HUES64 (cell line): ENCODE results near the gene FCHSD1. TPM values are rescaled to one million over a fixed set of nuclear protein-coding genes. Genes with fewer than 3 reads are reported as not detected.

Experiments
- H3K27ac ChIP-seq: 2 replicates; pipeline ENCODE4 v1.7.0; 2013; ENCODE audit warnings: low read depth, low read length, inconsistent platforms
- H3K27me3 ChIP-seq: 2 replicates; pipeline ENCODE4 v1.6.1; 2013; ENCODE audit warnings: mild to moderate bottlenecking, low read length; ENCODE audit not compliant: insufficient read depth
- H3K36me3 ChIP-seq: 2 replicates; pipeline ENCODE4 v1.6.1; 2013; ENCODE audit warnings: mild to moderate bottlenecking, low read length; ENCODE audit not compliant: insufficient read depth
- H3K4me1 ChIP-seq: 2 replicates; pipeline ENCODE4 v1.6.1; 2013; ENCODE audit warnings: mild to moderate bottlenecking, low read length, moderate library complexity; ENCODE audit not compliant: insufficient read depth
- H3K4me3 ChIP-seq: 2 replicates; pipeline ENCODE4 v1.5.1; 2013; ENCODE audit warnings: mild to moderate bottlenecking, low read length, moderate library complexity
- H3K9ac ChIP-seq: 2 replicates; pipeline ENCODE4 v1.6.1; 2013; ENCODE audit warnings: mild to moderate bottlenecking, low read depth, low read length
- H3K9me3 ChIP-seq: 2 replicates; pipeline ENCODE4 v1.6.1; 2013; ENCODE audit warnings: low read depth, low read length; ENCODE audit not compliant: insufficient read depth
- WGBS: fragments of 150-250, 120-280 bp; methylation state at CpG from one replicate; pipeline ENCODE4 v1.1.7; 2013; ENCODE audit warnings: missing lambda C conversion rate; 5-methylcytosine and 5-hydroxymethylcytosine counted together
- polyA plus RNA-seq, 2 experiments: library from polyadenylated mRNA; stranded (reverse); fragments of 50-300 nt; gene quantifications; one replicate each; pipeline ENCODE4 v1.2.3, GENCODE V29; 2013

Gene FCHSD1
- 11.5 TPM for polyA plus RNA-seq (2013, experiment 1 of 2)
- 12.6 TPM for polyA plus RNA-seq (2013, experiment 2 of 2)

- Histone ChIP-seq H3K4me1 (peaks cover 6% of the 10 kb centered on the region; the same call in 1 of the 2 replicates), H3K36me3 (peaks cover 39% of the 10 kb centered on the region), H3K9me3 (no peaks in the 10 kb centered on the region), H3K9ac (no peak within 1 kb of the TSS), H3K4me3 (peak within 1 kb of the TSS; percentile 58), H3K27ac (no peak within 1 kb of the TSS), H3K27me3 (no peaks in the 10 kb centered on the region)
- 3% methylated on average over 50 of the region's 50 CpGs for WGBS
Measured at GRCh38 chr5:141650851-141651727, at the start of gene FCHSD1. FCHSD1 (minus strand) TSS chr5:141651418; CDS start chr5:141651368, 50 bp downstream.

GRCh38 chr5:141697586-141697985, 46.4 kb upstream of the FCHSD1 start:
- no peak overlapping the region for H3K4me3 ChIP-seq
- no peaks in the 10 kb centered on the region for H3K9me3 ChIP-seq
- 93% methylated on average over 3 of the region's 3 CpGs for WGBS
- H3K4me1 ChIP-seq = peaks cover 15% of the 10 kb centered on the region
- no peak overlapping the region for H3K27ac ChIP-seq
- no peaks in the 10 kb centered on the region for H3K36me3 ChIP-seq
- H3K27me3 ChIP-seq = peaks cover 21% of the 10 kb centered on the region
- H3K9ac ChIP-seq = no peak overlapping the region

- no peak overlapping the region for H3K27ac ChIP-seq
- 93% methylated on average over 2 of the region's 2 CpGs for WGBS
Measured at GRCh38 chr5:141696431-141696830, 45.2 kb upstream of the FCHSD1 start.

GRCh38 chr5:141695627-141696215, 44.5 kb upstream of the FCHSD1 start:
- H3K4me1 ChIP-seq = peaks cover 10% of the 10 kb centered on the region
- no peak overlapping the region for H3K9ac ChIP-seq
- H3K27me3 ChIP-seq = peaks cover 9% of the 10 kb centered on the region
- no peak overlapping the region for H3K4me3 ChIP-seq
- 83% methylated on average over 11 of the region's 11 CpGs for WGBS
- no peaks in the 10 kb centered on the region for H3K9me3 ChIP-seq
- H3K36me3 ChIP-seq = no peaks in the 10 kb centered on the region
- H3K27ac ChIP-seq = no peak overlapping the region

More at GRCh38 chr5:141696431-141696830, 45.2 kb upstream of the FCHSD1 start:
- H3K9me3 ChIP-seq = no peaks in the 10 kb centered on the region
- no peaks in the 10 kb centered on the region for H3K36me3 ChIP-seq
- H3K9ac ChIP-seq = no peak overlapping the region
- peaks cover 13% of the 10 kb centered on the region for H3K4me1 ChIP-seq
- no peak overlapping the region for H3K4me3 ChIP-seq
- H3K27me3 ChIP-seq = peaks cover 15% of the 10 kb centered on the region

GRCh38 chr5:141694479-141694878, 43.3 kb upstream of the FCHSD1 start:
- H3K27me3 ChIP-seq = peaks cover 8% of the 10 kb centered on the region; the same call in 1 of the 2 replicates
- H3K36me3 ChIP-seq = no peaks in the 10 kb centered on the region
- no peak overlapping the region for H3K27ac ChIP-seq
- no peak overlapping the region for H3K9ac ChIP-seq
- H3K4me3 ChIP-seq = no peak overlapping the region
- H3K9me3 ChIP-seq = no peaks in the 10 kb centered on the region
- WGBS = 84% methylated on average over 5 of the region's 5 CpGs
- peaks cover 10% of the 10 kb centered on the region for H3K4me1 ChIP-seq

- H3K9me3 ChIP-seq = no peaks in the 10 kb centered on the region
- no peak overlapping the region for H3K4me3 ChIP-seq
- no peaks in the 10 kb centered on the region for H3K36me3 ChIP-seq
- H3K27me3 ChIP-seq = peaks cover 8% of the 10 kb centered on the region; the same call in 1 of the 2 replicates
- H3K9ac ChIP-seq = no peak overlapping the region
- peaks cover 14% of the 10 kb centered on the region for H3K4me1 ChIP-seq
- no peak overlapping the region for H3K27ac ChIP-seq
- 72% methylated on average over 25 of the region's 25 CpGs for WGBS
Measured at GRCh38 chr5:141692919-141693725, 41.9 kb upstream of the FCHSD1 start.

- no peaks in the 10 kb centered on the region for H3K9me3 ChIP-seq
- H3K4me3 ChIP-seq = peak overlapping the region; percentile 57
- no peak overlapping the region for H3K27ac ChIP-seq
- no peak overlapping the region for H3K9ac ChIP-seq
- WGBS = 21% methylated on average over 5 of the region's 5 CpGs
- H3K4me1 ChIP-seq = peaks cover 19% of the 10 kb centered on the region
- no peaks in the 10 kb centered on the region for H3K36me3 ChIP-seq
- H3K27me3 ChIP-seq = peaks cover 8% of the 10 kb centered on the region; the same call in 1 of the 2 replicates
Measured at GRCh38 chr5:141692533-141692888, 41.3 kb upstream of the FCHSD1 start.

- WGBS = 5% methylated on average over 30 of the region's 30 CpGs
- peaks cover 23% of the 10 kb centered on the region for H3K4me1 ChIP-seq
- H3K9ac ChIP-seq = no peak overlapping the region
- peak overlapping the region; percentile 57 for H3K4me3 ChIP-seq
- H3K27me3 ChIP-seq = peaks cover 8% of the 10 kb centered on the region; the same call in 1 of the 2 replicates
- H3K27ac ChIP-seq = no peak overlapping the region
- H3K36me3 ChIP-seq = no peaks in the 10 kb centered on the region
- no peaks in the 10 kb centered on the region for H3K9me3 ChIP-seq
Measured at GRCh38 chr5:141691867-141692532, 40.8 kb upstream of the FCHSD1 start.

GRCh38 chr5:141691286-141691866, 40.2 kb upstream of the FCHSD1 start:
- Histone ChIP-seq H3K27ac (no peak overlapping the region), H3K36me3 (no peaks in the 10 kb centered on the region), H3K4me3 (no peak overlapping the region), H3K4me1 (peaks cover 23% of the 10 kb centered on the region; the same call in 1 of the 2 replicates), H3K9ac (no peak overlapping the region), H3K27me3 (peaks cover 8% of the 10 kb centered on the region; the same call in 1 of the 2 replicates), H3K9me3 (no peaks in the 10 kb centered on the region)
- WGBS = 88% methylated on average over 9 of the region's 9 CpGs

GRCh38 chr5:141686648-141687416, 35.6 kb upstream of the FCHSD1 start:
- 72% methylated on average over 2 of the region's 3 CpGs for WGBS
- H3K9me3 ChIP-seq = no peaks in the 10 kb centered on the region
- no peak overlapping the region for H3K27ac ChIP-seq
- no peak overlapping the region for H3K4me3 ChIP-seq
- peaks cover 8% of the 10 kb centered on the region; the same call in 1 of the 2 replicates for H3K27me3 ChIP-seq
- H3K4me1 ChIP-seq = peaks cover 31% of the 10 kb centered on the region
- H3K9ac ChIP-seq = no peak overlapping the region
- no peaks in the 10 kb centered on the region for H3K36me3 ChIP-seq
